ENCODE measurements around the gene MYL6B.

DNA sequence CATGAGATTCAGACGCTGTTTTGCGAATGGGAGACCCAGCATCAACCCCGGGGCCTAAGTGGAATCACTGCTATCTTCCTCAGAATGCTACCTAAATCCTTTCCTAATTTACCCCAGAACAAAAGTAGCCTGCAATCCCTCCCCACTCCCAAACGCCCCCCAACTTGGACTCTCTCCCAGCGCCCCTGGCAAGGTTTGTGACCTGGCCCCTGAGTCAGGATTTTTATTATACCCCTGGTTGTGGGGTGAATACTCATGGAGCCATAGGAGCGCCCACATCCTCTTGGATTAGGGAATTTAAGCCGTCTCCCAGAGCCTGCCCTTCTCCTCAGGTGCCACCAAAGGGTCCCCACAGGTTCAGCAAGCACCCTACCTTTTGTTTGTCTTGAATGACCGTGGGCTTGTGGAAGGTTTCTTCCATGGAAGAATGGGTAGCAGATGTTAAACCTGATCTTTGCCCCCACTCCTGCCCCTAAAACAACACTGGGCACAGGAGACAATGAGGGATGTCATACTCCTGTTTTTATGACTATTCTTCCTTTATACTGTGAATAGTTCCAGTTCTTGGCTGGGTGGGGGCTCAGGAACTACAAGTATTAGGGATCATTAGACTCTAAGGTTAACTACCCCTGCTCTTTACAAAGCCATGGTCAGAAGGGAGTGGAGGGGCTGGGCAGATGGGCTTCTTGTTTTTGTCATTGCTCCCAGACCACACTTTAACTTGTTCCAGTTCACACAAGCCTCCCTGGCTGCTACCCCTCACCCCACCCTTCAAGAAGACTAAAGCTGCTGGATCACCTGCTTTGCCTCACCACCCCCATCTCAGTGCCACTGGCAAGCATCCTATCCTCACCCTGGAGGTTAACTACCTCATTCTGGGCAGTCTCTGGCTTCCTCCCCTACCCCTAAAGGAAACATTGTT lies 630 bp downstream of the MYL6B start:
- TF ChIP-seq, protein P1, sequence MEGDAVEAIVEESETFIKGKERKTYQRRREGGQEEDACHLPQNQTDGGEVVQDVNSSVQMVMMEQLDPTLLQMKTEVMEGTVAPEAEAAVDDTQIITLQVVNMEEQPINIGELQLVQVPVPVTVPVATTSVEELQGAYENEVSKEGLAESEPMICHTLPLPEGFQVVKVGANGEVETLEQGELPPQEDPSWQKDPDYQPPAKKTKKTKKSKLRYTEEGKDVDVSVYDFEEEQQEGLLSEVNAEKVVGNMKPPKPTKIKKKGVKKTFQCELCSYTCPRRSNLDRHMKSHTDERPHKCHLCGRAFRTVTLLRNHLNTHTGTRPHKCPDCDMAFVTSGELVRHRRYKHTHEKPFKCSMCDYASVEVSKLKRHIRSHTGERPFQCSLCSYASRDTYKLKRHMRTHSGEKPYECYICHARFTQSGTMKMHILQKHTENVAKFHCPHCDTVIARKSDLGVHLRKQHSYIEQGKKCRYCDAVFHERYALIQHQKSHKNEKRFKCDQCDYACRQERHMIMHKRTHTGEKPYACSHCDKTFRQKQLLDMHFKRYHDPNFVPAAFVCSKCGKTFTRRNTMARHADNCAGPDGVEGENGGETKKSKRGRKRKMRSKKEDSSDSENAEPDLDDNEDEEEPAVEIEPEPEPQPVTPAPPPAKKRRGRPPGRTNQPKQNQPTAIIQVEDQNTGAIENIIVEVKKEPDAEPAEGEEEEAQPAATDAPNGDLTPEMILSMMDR (conservative IDR thresholded peaks at IDR 0.05; ENCODE audit: low read length), result no peak
- no peak for TF ChIP-seq EZH2phosphoT487 (IDR thresholded peaks at IDR 0.05; ENCODE audit: borderline replicate concordance)
